ENCODE data around the gene INCENP. TPM values are rescaled to one million over a fixed set of nuclear protein-coding genes. Genes with fewer than 3 reads are reported as not detected.

The INCENP gene
- total and polyA plus RNA-seq, 2 of the 13 experiments (the other 11 are each of a cell fraction or from before 2014, with no cell fraction given) = 14.1 to 37.3 TPM

GRCh38 chr11:62146476-62147200 lies 22.8 kb downstream of the INCENP start:
- DNase-seq (ENCODE audit: low spot score) (no peak), FAIRE-seq (no peak), ATAC-seq (no peak)
- Histone ChIP-seq H3K27ac (ENCODE audit: extremely low read length, insufficient read depth, low read length) (no peak overlapping the region), H3K9ac (ENCODE audit: insufficient read depth, low read depth, low read length) (no peak overlapping the region), H3K4me1 (ENCODE audit: insufficient read depth, low read length) (no peaks in the 10 kb centered on the region), H4K20me1 (ENCODE audit: insufficient read depth, low read length) (no peaks in the 10 kb centered on the region), H3K9me3 (ENCODE audit: low read length) (no peaks in the 10 kb centered on the region), H3K4me2 (ENCODE audit: low read depth, low read length) (no peak overlapping the region), H3K27me3 (ENCODE audit: control insufficient read depth in 1 of 2, insufficient read depth in 2 of 2, low read length in 2 of 2) (no peaks in the 10 kb centered on the region), H3K36me3 (replicated peaks in 1 of 2; ENCODE audit: control insufficient read depth in 1 of 2, insufficient read depth in 2 of 2, low read length in 2 of 2) (peaks cover 48 to 83% of the 10 kb centered on the region in 2 experiments), H3K79me2 (ENCODE audit: insufficient read depth, low read length) (no peaks in the 10 kb centered on the region), H3K4me3 (replicated peaks in 1 of 3; ENCODE audit: insufficient read depth in 1 of 3, low read depth in 2 of 3, low read length in 3 of 3) (no peak overlapping the region), H2AFZ (ENCODE audit: low read length) (no peak overlapping the region)
- no TSS peak for BruUV-seq (replicated peaks)
- 95% methylated on average over 35 of the region's 36 CpGs for WGBS (ENCODE audit: low lambda C conversion rate)
- ChIA-PET CTCF (ENCODE audit: low intra/inter-chr PET ratio, low total read pairs) (no interaction called here), POLR2A (no interaction called here)
- intact Hi-C loops (cut with micrococcal nuclease; ENCODE audit: unreplicated experiment) (no loop called here), in situ Hi-C loops (cut with HindIII; ENCODE audit: extremely low pct_ligation_motif_present, low pct_unique_long_range_greater_than_20kb) (no loop called here)
- TF ChIP-seq HNRNPLL (IDR thresholded peaks at IDR 0.05; ENCODE audit: low read depth, low read length, poor library complexity, severe bottlenecking) (no peak), AGO2 (optimal IDR thresholded peaks at IDR 0.05; ENCODE audit: low read depth, low read length) (peak; percentile 62)

DNA sequence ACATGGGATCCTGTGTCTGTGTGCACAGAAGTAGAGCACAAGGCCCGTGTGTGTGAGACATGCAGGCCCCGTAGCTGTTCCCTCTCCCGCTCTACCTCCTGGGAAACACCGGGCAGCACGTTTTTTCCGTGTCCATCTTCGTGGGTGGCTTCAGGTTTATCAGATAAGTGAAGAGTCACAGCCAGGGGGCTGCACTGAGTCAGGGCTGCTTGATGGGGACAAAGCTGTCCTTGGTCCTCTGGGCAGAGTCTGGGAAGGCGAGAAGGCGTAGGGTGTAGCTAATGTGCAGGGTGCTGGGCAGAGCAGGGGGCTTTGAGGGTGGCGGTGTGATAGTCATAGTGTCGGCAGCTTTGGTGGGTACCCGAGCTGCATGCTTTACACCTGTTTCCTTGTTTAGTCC lies 23.7 kb downstream of the INCENP start:
- no peaks in the 10 kb centered on the region for H3K27me3 ChIP-seq (ENCODE audit: control insufficient read depth in 1 of 2, insufficient read depth in 2 of 2, low read length in 2 of 2)
- H2AFZ ChIP-seq (ENCODE audit: low read length) = no peak overlapping the region
- H3K36me3 ChIP-seq (replicated peaks in 1 of 2; ENCODE audit: control insufficient read depth in 1 of 2, insufficient read depth in 2 of 2, low read length in 2 of 2) = peaks cover 52 to 79% of the 10 kb centered on the region in 2 experiments
- 97% methylated on average over 12 of the region's 12 CpGs for WGBS (ENCODE audit: low lambda C conversion rate)
- no peaks in the 10 kb centered on the region for H3K79me2 ChIP-seq (ENCODE audit: insufficient read depth, low read length)
- no peak overlapping the region for H3K9ac ChIP-seq (ENCODE audit: insufficient read depth, low read depth, low read length)
- intact Hi-C loops (cut with micrococcal nuclease; ENCODE audit: unreplicated experiment) (no loop called here), in situ Hi-C loops (cut with HindIII; ENCODE audit: extremely low pct_ligation_motif_present, low pct_unique_long_range_greater_than_20kb) (no loop called here)
- BruUV-seq (replicated peaks) = no TSS peak
- no peak for FAIRE-seq
- ATAC-seq = no peak
- no peaks in the 10 kb centered on the region for H4K20me1 ChIP-seq (ENCODE audit: insufficient read depth, low read length)
- ChIA-PET POLR2A (no interaction called here), CTCF (ENCODE audit: low intra/inter-chr PET ratio, low total read pairs) (no interaction called here)
- H3K27ac ChIP-seq (ENCODE audit: extremely low read length, insufficient read depth, low read length) = no peak overlapping the region
- H3K9me3 ChIP-seq (ENCODE audit: low read length) = no peaks in the 10 kb centered on the region
- no peak for DNase-seq (ENCODE audit: low spot score)
- no peak for TF ChIP-seq DMAP1 (CRISPR knock-in tag; IDR thresholded peaks at IDR 0.05)
- TF ChIP-seq XBP1 (CRISPR knock-in tag; IDR thresholded peaks at IDR 0.05) = no peak
- no peak for TF ChIP-seq EZH2 (conservative IDR thresholded peaks at IDR 0.05; ENCODE audit: low read depth, low read length)
- TF ChIP-seq JUND (CRISPR knock-in tag; IDR thresholded peaks at IDR 0.05) = no peak
- no peak for TF ChIP-seq TERF1 (CRISPR knock-in tag; IDR thresholded peaks at IDR 0.05)
- no peak for TF ChIP-seq RFXAP (CRISPR knock-in tag; IDR thresholded peaks at IDR 0.05; ENCODE audit: borderline replicate concordance)
- TF ChIP-seq ZBTB25 (CRISPR knock-in tag; IDR thresholded peaks at IDR 0.05) = no peak
- no peak for TF ChIP-seq KDM5B (CRISPR knock-in tag; IDR thresholded peaks at IDR 0.05; ENCODE audit: borderline replicate concordance)
- no peak overlapping the region for H3K4me2 ChIP-seq (ENCODE audit: low read depth, low read length)
- no peak overlapping the region for H3K4me3 ChIP-seq (replicated peaks in 1 of 3; ENCODE audit: insufficient read depth in 1 of 3, low read depth in 2 of 3, low read length in 3 of 3)
- H3K4me1 ChIP-seq (ENCODE audit: insufficient read depth, low read length) = no peaks in the 10 kb centered on the region

Data from HepG2 (cell line).